ENCODE measurements around the gene LCLAT1. TPM values are rescaled to one million over a fixed set of nuclear protein-coding genes. Genes with fewer than 3 reads are reported as not detected.
A peak's percentile ranks its signal among the peaks of the same experiment; 100 is the strongest.

LCLAT1 gene
- polyA plus RNA-seq, 1 experiment, result 10.8 TPM

- DNase-seq (ENCODE audit: low read depth), result no peak
- ChIA-PET POLR2A (no interaction called here), CTCF (no interaction called here)
- TF ChIP-seq, protein P1, sequence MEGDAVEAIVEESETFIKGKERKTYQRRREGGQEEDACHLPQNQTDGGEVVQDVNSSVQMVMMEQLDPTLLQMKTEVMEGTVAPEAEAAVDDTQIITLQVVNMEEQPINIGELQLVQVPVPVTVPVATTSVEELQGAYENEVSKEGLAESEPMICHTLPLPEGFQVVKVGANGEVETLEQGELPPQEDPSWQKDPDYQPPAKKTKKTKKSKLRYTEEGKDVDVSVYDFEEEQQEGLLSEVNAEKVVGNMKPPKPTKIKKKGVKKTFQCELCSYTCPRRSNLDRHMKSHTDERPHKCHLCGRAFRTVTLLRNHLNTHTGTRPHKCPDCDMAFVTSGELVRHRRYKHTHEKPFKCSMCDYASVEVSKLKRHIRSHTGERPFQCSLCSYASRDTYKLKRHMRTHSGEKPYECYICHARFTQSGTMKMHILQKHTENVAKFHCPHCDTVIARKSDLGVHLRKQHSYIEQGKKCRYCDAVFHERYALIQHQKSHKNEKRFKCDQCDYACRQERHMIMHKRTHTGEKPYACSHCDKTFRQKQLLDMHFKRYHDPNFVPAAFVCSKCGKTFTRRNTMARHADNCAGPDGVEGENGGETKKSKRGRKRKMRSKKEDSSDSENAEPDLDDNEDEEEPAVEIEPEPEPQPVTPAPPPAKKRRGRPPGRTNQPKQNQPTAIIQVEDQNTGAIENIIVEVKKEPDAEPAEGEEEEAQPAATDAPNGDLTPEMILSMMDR (IDR thresholded peaks at IDR 0.05; ENCODE audit: insufficient read depth, low read depth, low read length), result no peak
- Histone ChIP-seq H3K4me3 (ENCODE audit: low read depth, low read length) (no peak overlapping the region), H3K27me3 (ENCODE audit: control insufficient read depth, insufficient read depth, low read length) (no peaks in the 10 kb centered on the region), H3K36me3 (ENCODE audit: control insufficient read depth, insufficient read depth, low read length) (no peaks in the 10 kb centered on the region)
Observed at GRCh38 chr2:30444273-30444672, 2.8 kb upstream of the LCLAT1 start.

- DNase-seq (ENCODE audit: low read depth), result no peak
- no peaks in the 10 kb centered on the region for H3K27me3 ChIP-seq (ENCODE audit: control insufficient read depth, insufficient read depth, low read length)
- H3K4me3 ChIP-seq (ENCODE audit: low read depth, low read length), result no peak overlapping the region
- ChIA-PET CTCF (no interaction called here), POLR2A (no interaction called here)
- no peaks in the 10 kb centered on the region for H3K36me3 ChIP-seq (ENCODE audit: control insufficient read depth, insufficient read depth, low read length)
- TF ChIP-seq, protein P1 (IDR thresholded peaks at IDR 0.05; ENCODE audit: insufficient read depth, low read depth, low read length), result no peak
Observed at GRCh38 chr2:30445266-30445821, 1.7 kb upstream of the LCLAT1 start.

- peak overlapping the region; percentile 90 for H3K4me3 ChIP-seq (ENCODE audit: low read depth, low read length)
- ChIA-PET CTCF (interaction anchor here (0.7 to 1.4 kb wide), 7 partner anchors 9 to 265 kb away, joined by 3 to 5 read pairs (median 3); no protein-coding TSS in a partner anchor), POLR2A (no interaction called here)
- TF ChIP-seq, protein P1 (IDR thresholded peaks at IDR 0.05; ENCODE audit: insufficient read depth, low read depth, low read length), result no peak
- H3K36me3 ChIP-seq (ENCODE audit: control insufficient read depth, insufficient read depth, low read length), result no peaks in the 10 kb centered on the region
- DNase-seq (ENCODE audit: low read depth), result no peak
- H3K27me3 ChIP-seq (ENCODE audit: control insufficient read depth, insufficient read depth, low read length), result no peaks in the 10 kb centered on the region
Observed at GRCh38 chr2:30446602-30447148, 371 bp upstream of the LCLAT1 start.

GRCh38 chr2:30448308-30448707, 1.3 kb downstream of the LCLAT1 start:
- ChIA-PET POLR2A (no interaction called here), CTCF (no interaction called here)
- no peak for DNase-seq (ENCODE audit: low read depth)
- Histone ChIP-seq H3K27me3 (ENCODE audit: control insufficient read depth, insufficient read depth, low read length) (no peaks in the 10 kb centered on the region), H3K36me3 (ENCODE audit: control insufficient read depth, insufficient read depth, low read length) (no peaks in the 10 kb centered on the region), H3K4me3 (ENCODE audit: low read depth, low read length) (no peak overlapping the region)
- TF ChIP-seq, protein P1 (IDR thresholded peaks at IDR 0.05; ENCODE audit: insufficient read depth, low read depth, low read length), result no peak

DNA sequence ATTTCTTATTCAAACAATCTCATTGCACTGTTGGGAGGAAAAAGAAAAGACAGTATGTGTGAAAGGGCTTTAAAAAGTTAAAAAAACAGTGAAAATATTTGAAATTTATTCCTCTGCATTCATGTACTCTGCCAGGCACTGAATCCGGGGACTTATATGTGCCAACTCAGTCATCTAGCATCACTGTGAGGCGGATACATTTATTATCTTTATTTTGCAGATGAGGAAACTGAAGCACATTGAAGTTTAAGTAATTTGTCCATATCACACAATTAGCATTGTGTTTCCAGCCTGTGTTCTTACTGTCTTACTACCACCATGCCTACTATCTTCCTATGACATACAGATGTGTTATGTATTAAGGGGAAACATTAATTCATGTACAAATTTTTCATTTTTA, 1.8 kb downstream of the LCLAT1 start:
- ChIA-PET POLR2A (no interaction called here), CTCF (no interaction called here)

More for the DNA sequence above, 1.8 kb downstream of the LCLAT1 start:
- TF ChIP-seq, protein P1 (IDR thresholded peaks at IDR 0.05; ENCODE audit: insufficient read depth, low read depth, low read length), result no peak
- no peaks in the 10 kb centered on the region for H3K27me3 ChIP-seq (ENCODE audit: control insufficient read depth, insufficient read depth, low read length)
- no peak for DNase-seq (ENCODE audit: low read depth)
- no peak overlapping the region for H3K4me3 ChIP-seq (ENCODE audit: low read depth, low read length)
- H3K36me3 ChIP-seq (ENCODE audit: control insufficient read depth, insufficient read depth, low read length), result no peaks in the 10 kb centered on the region
